OCI-LY3 (cell line): ENCODE data around the gene TPM1.

ENCODE experiments used
- CTCF ChIP-seq: fragments of 200-600, 300-600 bp; sonication (generic); IDR thresholded peaks from 2 replicates; pipeline ENCODE4 v1.5.1; 2014; ENCODE audit warnings: antibody characterized with exemption, low read length, low read depth
- EZH2phosphoT487 ChIP-seq: fragments of 200-600 bp; shearing (Covaris generic); IDR thresholded peaks from 2 replicates; pipeline ENCODE4 v1.6.1; 2018; ENCODE audit warnings: antibody characterized with exemption, mixed run types, low read depth

- no peak for TF ChIP-seq CTCF
- no peak for TF ChIP-seq EZH2phosphoT487
Observed at GRCh38 chr15:63075984-63076713, 33.6 kb downstream of the TPM1 start.
